Smooth muscle cell (in vitro differentiated cells): ENCODE measurements around the gene CHTOP. TPM values are rescaled to one million over a fixed set of nuclear protein-coding genes. Genes with fewer than 3 reads are reported as not detected.
A peak's percentile ranks its signal among the peaks of the same experiment; 100 is the strongest.

Source experiments
- DNase-seq: peaks from one replicate; lab custom pipeline; 2025; ENCODE audit not compliant: unreplicated experiment; lab: John Stamatoyannopoulos, UW
- H2AFZ ChIP-seq: fragments of 200-600 bp; sonication (generic); 2 replicates; pipeline ENCODE4 v1.6.0; 2016; ENCODE audit warnings: antibody characterized with exemption, low read depth, mild to moderate bottlenecking
- H3F3A ChIP-seq: fragments of 200-600 bp; sonication (generic); 2 replicates; pipeline ENCODE4 v1.6.0; 2017; ENCODE audit warnings: antibody characterized with exemption, low read depth
- H3K27ac ChIP-seq: fragments of 200-600 bp; sonication (generic); 2 replicates; pipeline ENCODE4 v1.5.1; 2016; ENCODE audit warnings: low read depth, mild to moderate bottlenecking
- H3K27me3 ChIP-seq: fragments of 200-600 bp; sonication (generic); 2 replicates; pipeline ENCODE4 v1.6.1; 2016; ENCODE audit warnings: low read depth, mild to moderate bottlenecking
- H3K36me3 ChIP-seq: fragments of 200-600 bp; sonication (generic); 2 replicates; pipeline ENCODE4 v1.5.1; 2016; ENCODE audit warnings: low read depth
- H3K4me1 ChIP-seq: fragments of 200-600 bp; sonication (generic); 2 replicates; pipeline ENCODE4 v1.5.1; 2016; ENCODE audit warnings: low read depth
- H3K4me2 ChIP-seq: fragments of 200-600 bp; sonication (generic); 2 replicates; pipeline ENCODE4 v1.6.0; 2016; ENCODE audit warnings: mild to moderate bottlenecking
- H3K4me3 ChIP-seq: fragments of 200-600 bp; sonication (generic); 2 replicates; pipeline ENCODE4 v1.5.1; 2016; ENCODE audit warnings: mild to moderate bottlenecking
- H3K79me2 ChIP-seq: fragments of 200-600 bp; sonication (generic); 2 replicates; pipeline ENCODE4 v1.6.0; 2016; ENCODE audit warnings: low read depth, mild to moderate bottlenecking
- H3K9ac ChIP-seq: fragments of 200-600 bp; sonication (generic); 2 replicates; pipeline ENCODE4 v1.6.0; 2016; ENCODE audit warnings: low read depth
- H3K9me3 ChIP-seq: fragments of 200-600 bp; sonication (generic); replicated peaks from 2 replicates; pipeline ENCODE4 v1.5.1; 2016; ENCODE audit warnings: low read depth
- H4K20me1 ChIP-seq: fragments of 200-600 bp; sonication (generic); 2 replicates; pipeline ENCODE4 v1.6.0; 2016; ENCODE audit warnings: low read depth
- CTCF ChIP-seq: fragments of 200-600 bp; sonication (generic); IDR thresholded peaks from 2 replicates; pipeline ENCODE4 v1.5.1; 2017; ENCODE audit warnings: borderline replicate concordance, mild to moderate bottlenecking, antibody characterized with exemption; ENCODE audit not compliant: insufficient read depth, poor library complexity, severe bottlenecking
- WGBS: methylation state at CpG from one replicate; pipeline ENCODE4 v1.1.7; 2016; ENCODE audit warnings: low lambda C conversion rate; 5-methylcytosine and 5-hydroxymethylcytosine counted together
- polyA plus RNA-seq: library from polyadenylated mRNA; unstranded; fragments of >200 nt; fragmentation: Nextera tagmentation; extraction: Ambion mirVana; gene quantifications from 2 replicates; pipeline ENCODE4 v1.2.1, GENCODE V29; 2016
- total RNA-seq: library from RNA; depleted of rRNA; stranded (reverse); fragments of >200 nt; gene quantifications from 2 replicates; pipeline ENCODE4 v1.2.3, GENCODE V29; 2014

The CHTOP gene
- total and polyA plus RNA-seq, 2 experiments from 2014 or later, result 47.8 to 50.2 TPM

- H3K9ac ChIP-seq, result no peak overlapping the region
- no peaks in the 10 kb centered on the region for H3K36me3 ChIP-seq
- DNase-seq, result no peak
- H3K9me3 ChIP-seq, result no peaks in the 10 kb centered on the region
- no peaks in the 10 kb centered on the region for H3K79me2 ChIP-seq
- H4K20me1 ChIP-seq, result no peaks in the 10 kb centered on the region
- no peaks in the 10 kb centered on the region for H3K27me3 ChIP-seq
- no peaks in the 10 kb centered on the region for H3K4me1 ChIP-seq
- TF ChIP-seq CTCF, result no peak
- no peak overlapping the region for H2AFZ ChIP-seq
- 92% methylated on average over 3 of the region's 3 CpGs for WGBS
- H3K27ac ChIP-seq, result no peak overlapping the region
- no peak overlapping the region for H3K4me3 ChIP-seq
- no peak overlapping the region for H3K4me2 ChIP-seq
- H3F3A ChIP-seq, result no peaks in the 10 kb centered on the region
Observed at GRCh38 chr1:153652805-153653500, 19.1 kb downstream of the CHTOP start.

GRCh38 chr1:153655333-153655732 lies 21.5 kb downstream of the CHTOP start:
- H3K4me3 ChIP-seq, result no peak overlapping the region
- H3K4me1 ChIP-seq, result peaks cover 9% of the 10 kb centered on the region
- H4K20me1 ChIP-seq, result no peaks in the 10 kb centered on the region
- H2AFZ ChIP-seq, result no peak overlapping the region
- no peak overlapping the region for H3K27ac ChIP-seq
- no peak for TF ChIP-seq CTCF
- 87% methylated on average over 3 of the region's 3 CpGs for WGBS
- H3K9me3 ChIP-seq, result no peaks in the 10 kb centered on the region
- H3K27me3 ChIP-seq, result no peaks in the 10 kb centered on the region
- peaks cover 7% of the 10 kb centered on the region for H3F3A ChIP-seq
- DNase-seq, result no peak
- no peak overlapping the region for H3K9ac ChIP-seq
- H3K79me2 ChIP-seq, result peaks cover 12% of the 10 kb centered on the region
- H3K36me3 ChIP-seq, result no peaks in the 10 kb centered on the region
- no peak overlapping the region for H3K4me2 ChIP-seq

GRCh38 chr1:153658400-153659174 lies 24.7 kb downstream of the CHTOP start, which contains the start of gene SNAPIN:
TSS of gene SNAPIN (plus strand) at chr1:153658703. CDS start at chr1:153658744, 41 bp downstream.
- no peaks in the 10 kb centered on the region for H3K9me3 ChIP-seq
- no peaks in the 10 kb centered on the region for H4K20me1 ChIP-seq
- peak within 1 kb of the TSS; percentile 91 for H3K4me3 ChIP-seq
- H3F3A ChIP-seq, result peaks cover 29% of the 10 kb centered on the region
- peaks cover 12% of the 10 kb centered on the region for H3K79me2 ChIP-seq
- H3K4me1 ChIP-seq, result peaks cover 9% of the 10 kb centered on the region
- TF ChIP-seq CTCF, result no peak
- H3K4me2 ChIP-seq, result peak within 1 kb of the TSS; percentile 94
- peak within 1 kb of the TSS; percentile 88 for H2AFZ ChIP-seq
- H3K27ac ChIP-seq, result peak within 1 kb of the TSS; percentile 25
- no peaks in the 10 kb centered on the region for H3K27me3 ChIP-seq
- H3K36me3 ChIP-seq, result peaks cover 7% of the 10 kb centered on the region
- peak within 1 kb of the TSS; percentile 63 for H3K9ac ChIP-seq
- peak; percentile 80 for DNase-seq
- WGBS, result 4% methylated on average over 52 of the region's 53 CpGs
